Stromal cell of bone marrow (primary cell): ENCODE measurements around the gene SEMA7A.

Experiments used
- DNase-seq: peaks from one replicate; pipeline ENCODE4 v3.0.0-alpha.2; 2012; ENCODE audit warnings: low read depth

SEMA7A gene

GRCh38 chr15:74451861-74452835, 18.4 kb upstream of the SEMA7A start:
- no peak for DNase-seq

- DNase-seq: no peak
Measured at GRCh38 chr15:74451322-74451721, 17.6 kb upstream of the SEMA7A start.

GRCh38 chr15:74449643-74450205, 16.0 kb upstream of the SEMA7A start:
- no peak for DNase-seq

GRCh38 chr15:74449095-74449494, 15.3 kb upstream of the SEMA7A start:
- DNase-seq: no peak

- DNase-seq: no peak
Measured at GRCh38 chr15:74445816-74446763, 12.3 kb upstream of the SEMA7A start.

GRCh38 chr15:74444106-74445062, 10.6 kb upstream of the SEMA7A start:
- DNase-seq: no peak

GRCh38 chr15:74443100-74443909, 9.5 kb upstream of the SEMA7A start:
- DNase-seq: no peak

GRCh38 chr15:74442604-74443003, 8.8 kb upstream of the SEMA7A start:
- no peak for DNase-seq

GRCh38 chr15:74442063-74442462, 8.3 kb upstream of the SEMA7A start:
- no peak for DNase-seq

- no peak for DNase-seq
Measured at GRCh38 chr15:74441248-74441941, 7.6 kb upstream of the SEMA7A start.

- DNase-seq: peak; percentile 55
Measured at GRCh38 chr15:74438721-74439316, 5.1 kb upstream of the SEMA7A start.

GRCh38 chr15:74438206-74438605, 4.4 kb upstream of the SEMA7A start:
- DNase-seq: no peak

GRCh38 chr15:74434263-74435136, 742 bp upstream of the SEMA7A start:
- no peak for DNase-seq

GRCh38 chr15:74432968-74433591, 678 bp downstream of the SEMA7A start:
- no peak for DNase-seq

- no peak for DNase-seq
Measured at GRCh38 chr15:74432271-74432967, 1.3 kb downstream of the SEMA7A start.

GRCh38 chr15:74431645-74432044, 2.1 kb downstream of the SEMA7A start:
- DNase-seq: no peak

GRCh38 chr15:74431116-74431515, 2.6 kb downstream of the SEMA7A start:
- DNase-seq: no peak
